GM12873 (cell line): ENCODE measurements around the gene MATN3.
A peak's percentile ranks its signal among the peaks of the same experiment; 100 is the strongest.

Experiments
- TF ChIP-seq, protein P1 (sequence below): IDR thresholded peaks from 2 replicates; pipeline ENCODE4 v1.5.1; 2012; ENCODE audit warnings: low read depth, mild to moderate bottlenecking, moderate library complexity, low read length, control low read depth; ENCODE audit not compliant: insufficient read depth; ENCODE audit errors: missing control alignments

The MATN3 gene

DNA sequence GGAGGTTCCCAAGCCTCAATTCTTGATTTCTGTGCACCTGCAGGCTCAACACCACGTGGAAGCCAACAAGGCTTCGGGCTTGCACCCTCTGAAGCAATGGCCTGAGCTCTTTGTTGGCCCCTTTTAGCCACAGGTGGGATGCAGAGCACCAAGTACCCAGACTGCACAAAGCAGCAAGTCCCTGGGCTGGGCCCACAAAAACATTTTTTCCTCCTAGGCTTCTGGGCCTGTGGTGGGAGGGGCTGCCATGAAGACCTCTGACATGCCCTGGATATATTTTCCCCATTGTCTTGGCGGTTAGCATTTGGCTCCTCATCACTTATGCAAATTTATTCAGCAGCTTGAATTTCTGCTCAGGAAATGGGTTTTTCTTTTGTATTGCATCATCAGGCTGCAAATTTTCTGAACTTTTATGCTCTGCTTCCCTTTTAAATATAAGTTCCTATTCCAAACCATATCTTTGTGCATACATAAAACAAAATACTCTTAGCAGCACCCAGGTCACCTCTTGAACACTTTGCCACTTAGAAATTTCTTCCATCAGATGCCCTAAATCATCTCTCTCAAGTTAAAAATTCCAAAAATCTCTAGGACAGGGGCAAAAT lies 9.0 kb upstream of the MATN3 start:
- TF ChIP-seq, protein P1, sequence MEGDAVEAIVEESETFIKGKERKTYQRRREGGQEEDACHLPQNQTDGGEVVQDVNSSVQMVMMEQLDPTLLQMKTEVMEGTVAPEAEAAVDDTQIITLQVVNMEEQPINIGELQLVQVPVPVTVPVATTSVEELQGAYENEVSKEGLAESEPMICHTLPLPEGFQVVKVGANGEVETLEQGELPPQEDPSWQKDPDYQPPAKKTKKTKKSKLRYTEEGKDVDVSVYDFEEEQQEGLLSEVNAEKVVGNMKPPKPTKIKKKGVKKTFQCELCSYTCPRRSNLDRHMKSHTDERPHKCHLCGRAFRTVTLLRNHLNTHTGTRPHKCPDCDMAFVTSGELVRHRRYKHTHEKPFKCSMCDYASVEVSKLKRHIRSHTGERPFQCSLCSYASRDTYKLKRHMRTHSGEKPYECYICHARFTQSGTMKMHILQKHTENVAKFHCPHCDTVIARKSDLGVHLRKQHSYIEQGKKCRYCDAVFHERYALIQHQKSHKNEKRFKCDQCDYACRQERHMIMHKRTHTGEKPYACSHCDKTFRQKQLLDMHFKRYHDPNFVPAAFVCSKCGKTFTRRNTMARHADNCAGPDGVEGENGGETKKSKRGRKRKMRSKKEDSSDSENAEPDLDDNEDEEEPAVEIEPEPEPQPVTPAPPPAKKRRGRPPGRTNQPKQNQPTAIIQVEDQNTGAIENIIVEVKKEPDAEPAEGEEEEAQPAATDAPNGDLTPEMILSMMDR = no peak

- TF ChIP-seq, protein P1 = no peak
Measured at GRCh38 chr2:20019747-20020146, 7.3 kb upstream of the MATN3 start.

DNA sequence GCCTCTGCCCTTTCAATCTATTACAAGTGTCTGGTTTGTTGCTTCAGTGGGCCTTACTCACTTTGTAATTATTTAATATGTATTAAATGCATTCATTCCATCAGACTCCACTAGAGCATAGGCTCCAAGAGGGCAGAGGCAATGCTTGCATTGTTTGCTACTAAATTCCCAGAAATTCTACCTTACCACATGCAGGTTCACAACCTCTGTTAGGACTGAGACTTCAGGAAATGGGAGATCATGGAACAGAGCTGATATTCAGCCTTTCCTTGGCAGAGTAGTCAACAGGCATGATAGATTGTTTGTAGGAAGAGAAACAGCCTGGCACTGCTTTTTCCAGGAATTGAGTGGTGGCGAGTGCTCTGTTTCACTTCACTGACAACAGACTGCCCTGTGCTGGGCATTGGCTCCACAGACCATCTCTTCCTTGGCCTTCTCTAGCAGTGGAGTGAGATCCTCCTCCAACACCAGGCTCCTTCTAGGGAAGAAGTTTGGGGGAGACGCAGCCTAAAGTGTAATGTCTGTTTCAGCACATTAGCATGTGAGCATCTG lies 6.2 kb upstream of the MATN3 start:
- TF ChIP-seq, protein P1 = no peak

GRCh38 chr2:20016346-20016745 lies 3.9 kb upstream of the MATN3 start:
- TF ChIP-seq, protein P1 = peak; percentile 34

- TF ChIP-seq, protein P1 = peak; percentile 37
Measured at GRCh38 chr2:20015482-20016083, 3.1 kb upstream of the MATN3 start.

DNA sequence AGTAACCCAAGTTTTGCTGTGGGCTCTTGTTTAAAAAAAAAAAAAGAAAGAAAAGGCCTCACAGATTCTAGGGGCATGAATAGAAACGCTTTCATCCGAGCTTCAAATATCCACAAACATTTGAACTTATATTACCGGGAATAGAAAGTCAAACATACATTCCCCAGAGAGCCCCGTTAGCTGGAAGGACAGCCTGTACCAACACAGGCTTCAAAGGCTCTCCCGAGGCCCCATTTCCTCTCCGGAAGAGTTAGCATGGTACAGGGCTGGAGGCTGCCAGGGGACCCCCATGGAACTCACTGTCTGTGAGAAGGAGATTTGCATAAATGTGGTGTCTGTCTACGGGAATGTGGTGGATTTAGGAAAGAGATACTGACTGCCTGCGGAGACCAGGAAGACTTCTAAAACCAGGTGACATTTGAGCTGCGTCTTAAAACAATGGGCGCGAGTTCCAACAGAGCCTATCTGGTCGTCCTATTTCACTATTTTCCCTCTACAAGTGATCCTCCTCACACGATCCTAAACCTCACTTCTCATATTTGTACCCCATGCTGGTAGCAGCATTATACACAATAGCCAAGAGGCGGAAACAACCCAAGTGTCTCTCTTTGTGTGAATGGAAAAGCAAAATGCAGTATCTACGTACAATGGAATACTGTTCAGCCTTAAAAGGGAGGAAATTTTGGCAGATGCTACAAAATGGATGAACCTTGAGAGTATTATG lies 820 bp upstream of the MATN3 start:
- TF ChIP-seq, protein P1 = no peak

DNA sequence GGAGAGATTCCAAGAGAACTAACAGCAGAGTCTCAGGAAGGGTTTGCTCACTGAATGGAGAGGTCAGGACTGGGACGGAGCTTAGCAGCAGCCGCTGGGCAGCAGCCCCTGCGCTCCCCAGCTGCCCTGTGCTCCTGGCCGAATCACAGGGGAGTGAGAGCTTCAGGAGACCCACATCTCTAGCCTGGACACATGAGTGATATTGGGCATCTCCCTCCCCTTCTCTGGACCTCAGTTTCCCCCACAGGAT lies 511 bp downstream of the MATN3 start:
- TF ChIP-seq, protein P1 = no peak
